H1 (cell line): ENCODE measurements around the gene ETFB. TPM values are rescaled to one million over a fixed set of nuclear protein-coding genes. Genes with fewer than 3 reads are reported as not detected.

Source experiments
- CHD7 ChIP-seq: fragments of 300-600 bp; sonication (generic); IDR thresholded peaks from 2 replicates; pipeline ENCODE4 v1.7.1; 2012; ENCODE audit warnings: low read length, moderate library complexity, mild to moderate bottlenecking, inconsistent platforms; ENCODE audit not compliant: insufficient replicate concordance
- polyA plus RNA-seq, 7 experiments: library from polyadenylated mRNA; depleted of rRNA in 3 of 7; stranded (reverse) in 5 of 7; unstranded in 2 of 7; fragments of >200 nt in 5 of 7; fragments of 200-250 nt in 2 of 7; gene quantifications; 1 replicate in 5 of 7; 2 replicates in 1 of 7; 4 replicates in 1 of 7; pipeline versions ENCODE4 v1.2.1 to v1.2.3, GENCODE V29; 2011 to 2013; ENCODE audit warnings: missing spikeins in 2 of 7, mixed read lengths in 2 of 7
- total RNA-seq: library from RNA; stranded (reverse); fragmentation: NEBNext Ultra II Directional; extraction: Animal tissue kit (Norgen Biotek cat#: 25700); gene quantifications from 2 replicates; pipeline ENCODE4 v1.2.1, GENCODE V29; 2021

ETFB gene
- total and polyA plus RNA-seq, 2 of the 8 experiments (the other 6 are each of a cell fraction or from before 2014, with no cell fraction given): 40.0 to 66.5 TPM

- no peak for TF ChIP-seq CHD7
Observed at GRCh38 chr19:51372649-51373504, 6.7 kb upstream of the ETFB start, which contains the start of gene NKG7 (continued).
